ENCODE measurements around the gene CST4.

DNA sequence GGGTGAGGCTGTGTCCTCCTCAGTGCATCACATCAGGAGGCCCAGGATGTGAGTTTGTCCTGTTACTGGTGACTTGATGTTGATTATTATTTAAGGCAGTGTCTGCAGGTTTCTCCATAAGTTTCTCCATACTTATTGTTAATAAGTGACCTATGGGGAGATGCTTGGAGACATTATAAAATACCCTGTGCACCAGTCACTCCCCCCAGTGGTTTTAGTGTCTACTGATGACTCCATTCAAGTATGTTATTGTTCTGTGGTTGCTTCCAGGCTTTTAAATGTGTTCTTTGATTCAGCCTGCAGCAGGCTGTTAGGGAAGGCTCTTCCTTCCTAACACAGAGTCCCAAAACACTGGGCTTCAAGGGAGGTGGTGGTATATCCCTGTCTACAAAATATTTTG, 36.5 kb downstream of the CST4 start:
- TF ChIP-seq MXI1 (IDR thresholded peaks at IDR 0.05; ENCODE audit: low read depth, low read length) = no peak
- no peak for TF ChIP-seq NFXL1 (IDR thresholded peaks at IDR 0.05; ENCODE audit: borderline replicate concordance)
- TF ChIP-seq CBX3 (IDR thresholded peaks at IDR 0.05; ENCODE audit: borderline replicate concordance, low read depth) = no peak
- TF ChIP-seq WRNIP1 (IDR thresholded peaks at IDR 0.05; ENCODE audit: borderline replicate concordance, low read depth, low read length) = no peak
- TF ChIP-seq, protein P1, sequence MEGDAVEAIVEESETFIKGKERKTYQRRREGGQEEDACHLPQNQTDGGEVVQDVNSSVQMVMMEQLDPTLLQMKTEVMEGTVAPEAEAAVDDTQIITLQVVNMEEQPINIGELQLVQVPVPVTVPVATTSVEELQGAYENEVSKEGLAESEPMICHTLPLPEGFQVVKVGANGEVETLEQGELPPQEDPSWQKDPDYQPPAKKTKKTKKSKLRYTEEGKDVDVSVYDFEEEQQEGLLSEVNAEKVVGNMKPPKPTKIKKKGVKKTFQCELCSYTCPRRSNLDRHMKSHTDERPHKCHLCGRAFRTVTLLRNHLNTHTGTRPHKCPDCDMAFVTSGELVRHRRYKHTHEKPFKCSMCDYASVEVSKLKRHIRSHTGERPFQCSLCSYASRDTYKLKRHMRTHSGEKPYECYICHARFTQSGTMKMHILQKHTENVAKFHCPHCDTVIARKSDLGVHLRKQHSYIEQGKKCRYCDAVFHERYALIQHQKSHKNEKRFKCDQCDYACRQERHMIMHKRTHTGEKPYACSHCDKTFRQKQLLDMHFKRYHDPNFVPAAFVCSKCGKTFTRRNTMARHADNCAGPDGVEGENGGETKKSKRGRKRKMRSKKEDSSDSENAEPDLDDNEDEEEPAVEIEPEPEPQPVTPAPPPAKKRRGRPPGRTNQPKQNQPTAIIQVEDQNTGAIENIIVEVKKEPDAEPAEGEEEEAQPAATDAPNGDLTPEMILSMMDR (IDR thresholded peaks at IDR 0.05 in 2 of 3, conservative IDR thresholded peaks at IDR 0.05 in 1 of 3; ENCODE audit: control insufficient read depth in 2 of 3, extremely low read depth in 1 of 3, insufficient read depth in 1 of 3, low read depth in 3 of 3, low read length in 3 of 3) = no peak
- TF ChIP-seq, protein P2, sequence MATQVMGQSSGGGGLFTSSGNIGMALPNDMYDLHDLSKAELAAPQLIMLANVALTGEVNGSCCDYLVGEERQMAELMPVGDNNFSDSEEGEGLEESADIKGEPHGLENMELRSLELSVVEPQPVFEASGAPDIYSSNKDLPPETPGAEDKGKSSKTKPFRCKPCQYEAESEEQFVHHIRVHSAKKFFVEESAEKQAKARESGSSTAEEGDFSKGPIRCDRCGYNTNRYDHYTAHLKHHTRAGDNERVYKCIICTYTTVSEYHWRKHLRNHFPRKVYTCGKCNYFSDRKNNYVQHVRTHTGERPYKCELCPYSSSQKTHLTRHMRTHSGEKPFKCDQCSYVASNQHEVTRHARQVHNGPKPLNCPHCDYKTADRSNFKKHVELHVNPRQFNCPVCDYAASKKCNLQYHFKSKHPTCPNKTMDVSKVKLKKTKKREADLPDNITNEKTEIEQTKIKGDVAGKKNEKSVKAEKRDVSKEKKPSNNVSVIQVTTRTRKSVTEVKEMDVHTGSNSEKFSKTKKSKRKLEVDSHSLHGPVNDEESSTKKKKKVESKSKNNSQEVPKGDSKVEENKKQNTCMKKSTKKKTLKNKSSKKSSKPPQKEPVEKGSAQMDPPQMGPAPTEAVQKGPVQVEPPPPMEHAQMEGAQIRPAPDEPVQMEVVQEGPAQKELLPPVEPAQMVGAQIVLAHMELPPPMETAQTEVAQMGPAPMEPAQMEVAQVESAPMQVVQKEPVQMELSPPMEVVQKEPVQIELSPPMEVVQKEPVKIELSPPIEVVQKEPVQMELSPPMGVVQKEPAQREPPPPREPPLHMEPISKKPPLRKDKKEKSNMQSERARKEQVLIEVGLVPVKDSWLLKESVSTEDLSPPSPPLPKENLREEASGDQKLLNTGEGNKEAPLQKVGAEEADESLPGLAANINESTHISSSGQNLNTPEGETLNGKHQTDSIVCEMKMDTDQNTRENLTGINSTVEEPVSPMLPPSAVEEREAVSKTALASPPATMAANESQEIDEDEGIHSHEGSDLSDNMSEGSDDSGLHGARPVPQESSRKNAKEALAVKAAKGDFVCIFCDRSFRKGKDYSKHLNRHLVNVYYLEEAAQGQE (IDR thresholded peaks at IDR 0.05; ENCODE audit: low read depth, low read length) = no peak
- TF ChIP-seq POLR2AphosphoS5 (IDR thresholded peaks at IDR 0.05; ENCODE audit: low read length) = no peak
- TF ChIP-seq, protein P3, sequence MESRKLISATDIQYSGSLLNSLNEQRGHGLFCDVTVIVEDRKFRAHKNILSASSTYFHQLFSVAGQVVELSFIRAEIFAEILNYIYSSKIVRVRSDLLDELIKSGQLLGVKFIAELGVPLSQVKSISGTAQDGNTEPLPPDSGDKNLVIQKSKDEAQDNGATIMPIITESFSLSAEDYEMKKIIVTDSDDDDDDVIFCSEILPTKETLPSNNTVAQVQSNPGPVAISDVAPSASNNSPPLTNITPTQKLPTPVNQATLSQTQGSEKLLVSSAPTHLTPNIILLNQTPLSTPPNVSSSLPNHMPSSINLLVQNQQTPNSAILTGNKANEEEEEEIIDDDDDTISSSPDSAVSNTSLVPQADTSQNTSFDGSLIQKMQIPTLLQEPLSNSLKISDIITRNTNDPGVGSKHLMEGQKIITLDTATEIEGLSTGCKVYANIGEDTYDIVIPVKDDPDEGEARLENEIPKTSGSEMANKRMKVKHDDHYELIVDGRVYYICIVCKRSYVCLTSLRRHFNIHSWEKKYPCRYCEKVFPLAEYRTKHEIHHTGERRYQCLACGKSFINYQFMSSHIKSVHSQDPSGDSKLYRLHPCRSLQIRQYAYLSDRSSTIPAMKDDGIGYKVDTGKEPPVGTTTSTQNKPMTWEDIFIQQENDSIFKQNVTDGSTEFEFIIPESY (IDR thresholded peaks at IDR 0.05) = no peak
- no peak for TF ChIP-seq SREBF2 (IDR thresholded peaks at IDR 0.05; ENCODE audit: low read length)
- TF ChIP-seq CREB1 (IDR thresholded peaks at IDR 0.05; ENCODE audit: low read depth) = no peak
- no peak for TF ChIP-seq MEF2A (IDR thresholded peaks at IDR 0.05; ENCODE audit: insufficient read depth, low read depth, low read length)

Data from GM12878 (cell line).